K562 (cell line): ENCODE data around the gene EPHA7. TPM values are rescaled to one million over a fixed set of nuclear protein-coding genes. Genes with fewer than 3 reads are reported as not detected.

Source experiments
- ATAC-seq: fragments of 200-7000 bp; cut with Tn5 transposase; 3 replicates; pipeline ENCODE4 v1.9.1; 2020; ENCODE audit warnings: moderate library complexity
- BruUV-seq: library from RNA; stranded (reverse); fragments of 400-500 nt; replicated peaks from 2 replicates; lab custom pipeline; 2021; lab: Mats Ljungman, UMichigan
- CTCF ChIA-PET: fragments of 300-600 bp; formaldehyde crosslinking; extraction: SDS; loops from one replicate; lab custom pipeline; 2021; ENCODE audit warnings: low intra/inter-chr PET ratio; lab: Yijun Ruan, JAX
- POLR2A ChIA-PET: fragments of 300-600, 350-650 bp; sonication (Branson Sonifier 250); formaldehyde crosslinking; extraction: SDS; loops from one replicate; lab custom pipeline; 2021; ENCODE audit warnings: antibody characterized with exemption, inconsistent platforms; lab: Yijun Ruan, JAX
- DNase-seq, 4 experiments: peaks; one replicate each; pipeline versions ENCODE4 v3.0.0 to v3.0.0-alpha.2; 2011 to 2018; ENCODE audit warnings: low spot score in 3 of 4, mixed read lengths in 3 of 4; ENCODE audit errors: extremely low read depth in 1 of 4
- FAIRE-seq: peaks from 2 replicates; lab custom pipeline; 2011; peaks lifted over from hg19 to GRCh38; lab: Jason Lieb, UNC
- H2AFZ ChIP-seq: 2 replicates; pipeline ENCODE4 v1.6.0; 2011; ENCODE audit warnings: low read depth, low read length, control low read depth, inconsistent platforms
- H3K27ac ChIP-seq: fragments of 200-600 bp; 3 replicates; pipeline ENCODE4 v1.8.0; 2011; ENCODE audit warnings: low read depth, mild to moderate bottlenecking, control low read depth, inconsistent platforms, low read length, moderate library complexity, mixed read lengths; ENCODE audit errors: extremely low read depth
- H3K27me3 ChIP-seq, 2 experiments: fragments of 300-600 bp in 1 of 2; 2 replicates in 1 of 2; 3 replicates in 1 of 2; pipeline versions ENCODE4 v1.6.0 to v1.8.0; 2011; ENCODE audit warnings: inconsistent platforms in 2 of 2, low read length in 2 of 2, mild to moderate bottlenecking in 1 of 2, mixed read lengths in 1 of 2, moderate library complexity in 1 of 2; ENCODE audit not compliant: control insufficient read depth in 2 of 2, insufficient read depth in 2 of 2
- H3K36me3 ChIP-seq: fragments of 300-600 bp; 3 replicates; pipeline ENCODE4 v1.8.0; 2011; ENCODE audit warnings: mild to moderate bottlenecking, low read length, inconsistent platforms; ENCODE audit not compliant: control insufficient read depth, insufficient read depth
- H3K4me1 ChIP-seq, 2 experiments: fragments of 200-600 bp in 1 of 2; replicated peaks in 1 of 2; 2 replicates in 1 of 2; 3 replicates in 1 of 2; pipeline versions ENCODE4 v1.5.1 to v1.8.0; 2011; ENCODE audit warnings: inconsistent platforms in 2 of 2, low read length in 2 of 2, mild to moderate bottlenecking in 1 of 2, mixed read lengths in 1 of 2, moderate library complexity in 1 of 2; ENCODE audit not compliant: control insufficient read depth in 2 of 2, insufficient read depth in 2 of 2
- H3K4me2 ChIP-seq: 2 replicates; pipeline ENCODE4 v1.6.1; 2011; ENCODE audit warnings: low read length, control low read depth, inconsistent platforms, mixed read lengths; ENCODE audit not compliant: insufficient read depth
- H3K4me3 ChIP-seq: fragments of 200-600 bp; sonication (generic), shearing (Covaris generic); 2 replicates; pipeline ENCODE4 v1.5.1; 2016; ENCODE audit warnings: control low read depth, inconsistent platforms
- H3K79me2 ChIP-seq: fragments of 200-600 bp; 3 replicates; pipeline ENCODE4 v1.8.0; 2011; ENCODE audit warnings: low read length, inconsistent platforms; ENCODE audit not compliant: control insufficient read depth, insufficient read depth
- H3K9ac ChIP-seq, 2 experiments: 2 replicates each; pipeline versions ENCODE4 v1.6.0 to v1.6.1; 2011; ENCODE audit warnings: low read depth in 2 of 2, low read length in 2 of 2, control low read depth in 1 of 2, inconsistent platforms in 1 of 2, mild to moderate bottlenecking in 1 of 2, mixed read lengths in 1 of 2; ENCODE audit not compliant: insufficient read depth in 1 of 2
- H3K9me1 ChIP-seq: one replicate; pipeline ENCODE4 v1.6.0; 2011; ENCODE audit warnings: inconsistent platforms, mild to moderate bottlenecking, low read length, moderate library complexity; ENCODE audit not compliant: control insufficient read depth, insufficient read depth
- H3K9me3 ChIP-seq: replicated peaks from 2 replicates; pipeline ENCODE4 v1.5.1; 2011; ENCODE audit warnings: low read depth, low read length, inconsistent platforms; ENCODE audit not compliant: control insufficient read depth, insufficient read depth
- H4K20me1 ChIP-seq: replicated peaks from 2 replicates; pipeline ENCODE4 v1.6.1; 2011; ENCODE audit warnings: low read length, inconsistent platforms, mixed read lengths; ENCODE audit not compliant: control insufficient read depth, insufficient read depth
- ADNP ChIP-seq: fragments of 200-800 bp; sonication (Bioruptor generic); IDR thresholded peaks from 2 replicates; pipeline ENCODE4 v1.6.1; 2016; ENCODE audit warnings: missing genetic modification characterization, missing compliant biosample characterization
- CREB1 ChIP-seq, 2 experiments: sonication (generic) in 1 of 2; formaldehyde crosslinking in 1 of 2; IDR thresholded peaks; 2 replicates each; pipeline versions ENCODE4 v1.6.1 to v1.8.0; 2012 to 2022; ENCODE audit warnings: inconsistent platforms in 1 of 2, mild to moderate bottlenecking in 1 of 2, missing genetic modification reagents in 1 of 2, moderate library complexity in 1 of 2
- E2F6 ChIP-seq, 2 experiments: IDR thresholded peaks; 2 replicates each; pipeline ENCODE4 v1.6.1; 2011; ENCODE audit warnings: borderline replicate concordance in 1 of 2, control low read depth in 1 of 2, low read depth in 1 of 2, low read length in 1 of 2, mild to moderate bottlenecking in 1 of 2, mixed read lengths in 1 of 2, moderate library complexity in 1 of 2; ENCODE audit not compliant: insufficient read depth in 1 of 2, insufficient read length in 1 of 2, poor library complexity in 1 of 2, severe bottlenecking in 1 of 2; ENCODE audit errors: extremely low read depth in 1 of 2
- GTF2E2 ChIP-seq: fragments of 200-800 bp; sonication (Bioruptor generic); IDR thresholded peaks from 2 replicates; pipeline ENCODE4 v1.6.1; 2016; ENCODE audit warnings: missing genetic modification characterization, missing compliant biosample characterization
- NFE2 ChIP-seq: IDR thresholded peaks from 2 replicates; pipeline ENCODE4 v1.6.1; 2014; ENCODE audit warnings: antibody characterized with exemption, low read depth
- RFX5 ChIP-seq: IDR thresholded peaks from 2 replicates; pipeline ENCODE4 v1.6.1; 2011; ENCODE audit warnings: low read depth, mild to moderate bottlenecking, improper control_type of control experiment, low read length
- RFX7 ChIP-seq: fragments of 250-450 bp; sonication (Bioruptor Pico); IDR thresholded peaks from 2 replicates; pipeline ENCODE4 v1.5.1; 2021; ENCODE audit warnings: mild to moderate bottlenecking
- SMAD3 ChIP-seq: fragments of 450-650 bp; formaldehyde crosslinking; conservative IDR thresholded peaks from 2 replicates; pipeline ENCODE4 v1.4.0; 2020; ENCODE audit warnings: mild to moderate bottlenecking
- SOX6 ChIP-seq: fragments of 450-650 bp; IDR thresholded peaks from 2 replicates; pipeline ENCODE4 v1.6.1; 2014; ENCODE audit warnings: mild to moderate bottlenecking
- SRF ChIP-seq, 2 experiments: fragments of 250-450, 450-650 bp in 1 of 2; sonication (Bioruptor Pico) in 1 of 2; sonication (generic) in 1 of 2; formaldehyde crosslinking; IDR thresholded peaks; 2 replicates each; pipeline versions ENCODE4 v1.5.0 to v1.5.1; 2020 to 2022; ENCODE audit warnings: mild to moderate bottlenecking in 1 of 2, missing genetic modification reagents in 1 of 2
- TEAD2 ChIP-seq: fragments of 450-650 bp; IDR thresholded peaks from 2 replicates; pipeline ENCODE4 v1.6.1; 2016; ENCODE audit warnings: missing genetic modification characterization, control low read depth, missing compliant biosample characterization
- ZNF384 ChIP-seq: IDR thresholded peaks from 2 replicates; pipeline ENCODE4 v1.6.1; 2012; ENCODE audit warnings: low read depth, low read length, improper control_type of control experiment
- ZZZ3 ChIP-seq: fragments of 450-650 bp; IDR thresholded peaks from 2 replicates; pipeline ENCODE4 v1.6.1; 2016; ENCODE audit warnings: antibody characterized with exemption, mild to moderate bottlenecking, moderate library complexity
- WGBS: fragments of 100-300 bp; shearing (Covaris generic); methylation state at CpG from one replicate; pipeline ENCODE4 v1.1.6; 2016; ENCODE audit warnings: low coverage, mixed read lengths; ENCODE audit not compliant: insufficient coverage; ENCODE audit errors: missing lambda C conversion rate; 5-methylcytosine and 5-hydroxymethylcytosine counted together
- in situ Hi-C: fragments of 300-500 bp; cut with MboI; formaldehyde crosslinking; loops from 4 replicates; pipeline ENCODE4 v1.15.0; 2018; ENCODE audit warnings: inconsistent platforms, mixed read lengths
- intact Hi-C: fragments of 100-400 bp; cut with micrococcal nuclease; formaldehyde crosslinking; loops from 2 replicates; pipeline ENCODE4 v1.14.2; 2022
- polyA plus RNA-seq, 8 experiments: library from polyadenylated mRNA; depleted of rRNA in 4 of 8; stranded (reverse) in 5 of 8; unstranded in 3 of 8; fragments of >200 nt; fragmentation: Nextera tagmentation in 2 of 8; fragmentation: Illumina TruSeq in 1 of 8; extraction: Ambion mirVana in 2 of 8; extraction: Trizol in 1 of 8; gene quantifications; 2 replicates each; pipeline versions ENCODE4 v1.2.1 to v1.2.3, GENCODE V29; 2011 to 2014; ENCODE audit warnings: inconsistent platforms in 1 of 8, missing spikeins in 1 of 8
- total RNA-seq, 7 experiments: library from RNA; depleted of rRNA in 6 of 7; stranded (reverse); fragments of >200 nt in 6 of 7; fragmentation: Illumina TruSeq in 2 of 7; extraction: Trizol in 2 of 7; gene quantifications; 2 replicates each; pipeline versions ENCODE4 v1.2.1 to v1.2.3, GENCODE V29; 2011 to 2021; ENCODE audit warnings: low replicate concordance in 1 of 7
- TF ChIP-seq, protein P1 (sequence below), 2 experiments: fragments of 250-450 bp in 1 of 2; fragments of 450-650 bp in 1 of 2; sonication (Bioruptor Pico) in 1 of 2; IDR thresholded peaks; 2 replicates each; pipeline versions ENCODE4 v1.6.1 to v1.8.0; 2016 to 2021; ENCODE audit warnings: mild to moderate bottlenecking in 2 of 2, moderate library complexity in 2 of 2, missing compliant biosample characterization in 1 of 2, missing genetic modification characterization in 1 of 2

Gene EPHA7
- total and polyA plus RNA-seq, 9 of the 15 experiments (the other 6 are each of a cell fraction or from before 2014, with no cell fraction given), result not detected

GRCh38 chr6:93373445-93373844 lies 45.9 kb downstream of the EPHA7 start:
- intact Hi-C loops, result no loop called here
- ATAC-seq (no peak), DNase-seq (no peak), FAIRE-seq (no peak)
- Histone ChIP-seq H3K4me3 (no peak overlapping the region), H3K4me2 (no peak overlapping the region), H4K20me1 (no peaks in the 10 kb centered on the region), H3K36me3 (no peaks in the 10 kb centered on the region), H3K79me2 (no peaks in the 10 kb centered on the region), H3K9ac (no peak overlapping the region), H3K9me1 (no peaks in the 10 kb centered on the region), H2AFZ (no peak overlapping the region), H3K4me1 (no peaks in the 10 kb centered on the region), H3K27me3 (no peaks in the 10 kb centered on the region), H3K9me3 (no peaks in the 10 kb centered on the region), H3K27ac (no peak overlapping the region)
- no TSS peak for BruUV-seq
- TF ChIP-seq ZNF384, result no peak
- POLR2A ChIA-PET, result no interaction called here
- CTCF ChIA-PET, result no interaction called here
- in situ Hi-C loops, result no loop called here
- WGBS, result 0% methylated on average over 2 of the region's 2 CpGs

- no peak overlapping the region for H2AFZ ChIP-seq
- no TSS peak for BruUV-seq
- H3K27me3 ChIP-seq, result no peaks in the 10 kb centered on the region
- no peak for FAIRE-seq
- H4K20me1 ChIP-seq, result no peaks in the 10 kb centered on the region
- DNase-seq, result no peak
- CTCF ChIA-PET, result no interaction called here
- H3K4me1 ChIP-seq, result no peaks in the 10 kb centered on the region
- no peaks in the 10 kb centered on the region for H3K36me3 ChIP-seq
- no peaks in the 10 kb centered on the region for H3K9me3 ChIP-seq
- intact Hi-C loops (no loop called here), in situ Hi-C loops (no loop called here)
- ATAC-seq, result no peak
- no peaks in the 10 kb centered on the region for H3K9me1 ChIP-seq
- POLR2A ChIA-PET, result no interaction called here
- no peaks in the 10 kb centered on the region for H3K79me2 ChIP-seq
- no peak overlapping the region for H3K4me3 ChIP-seq
- no peak overlapping the region for H3K4me2 ChIP-seq
- no peak overlapping the region for H3K27ac ChIP-seq
- no peak overlapping the region for H3K9ac ChIP-seq
- TF ChIP-seq TEAD2 (tag) (no peak), NFE2 (no peak), SOX6 (no peak), E2F6 (IDR thresholded peaks at IDR 0.05; ENCODE audit: borderline replicate concordance in 1 of 2, extremely low read depth in 1 of 2, insufficient read depth in 1 of 2, insufficient read length in 1 of 2, low read depth in 1 of 2, low read length in 1 of 2, poor library complexity in 1 of 2, severe bottlenecking in 1 of 2) (no peak), RFX7 (CRISPR knock-in tag) (no peak), ADNP (tag) (no peak), ZZZ3 (no peak), CREB1 (IDR thresholded peaks at IDR 0.05) (no peak), CREB1 (CRISPR knock-in tag; IDR thresholded peaks at IDR 0.05) (no peak), RFX5 (no peak), SRF (CRISPR knock-in tag; IDR thresholded peaks at IDR 0.05) (no peak), GTF2E2 (tag) (no peak), SMAD3 (no peak)
- TF ChIP-seq, protein P1, sequence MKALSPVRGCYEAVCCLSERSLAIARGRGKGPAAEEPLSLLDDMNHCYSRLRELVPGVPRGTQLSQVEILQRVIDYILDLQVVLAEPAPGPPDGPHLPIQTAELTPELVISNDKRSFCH (CRISPR knock-in tag; IDR thresholded peaks at IDR 0.05), result no peak
- TF ChIP-seq, protein P1 (tag; IDR thresholded peaks at IDR 0.05), result no peak
These were observed 47.6 kb downstream of the EPHA7 start for GRCh38 chr6:93371756-93372155.
